Measurements from ENCODE around the gene EIPR1. TPM values are rescaled to one million over a fixed set of nuclear protein-coding genes. Genes with fewer than 3 reads are reported as not detected.

The EIPR1 gene
- total RNA-seq, 1 experiment from 2014 or later, result 40.4 TPM

- Histone ChIP-seq H3K36me3 (ENCODE audit: insufficient read depth, low read length) (peaks cover 8% of the 10 kb centered on the region; the same call in 1 of the 2 replicates), H3K79me2 (ENCODE audit: low read length) (peaks cover 74% of the 10 kb centered on the region), H3K4me2 (ENCODE audit: low read depth, low read length, poor library complexity, severe bottlenecking) (no peak overlapping the region), H3K4me3 (ENCODE audit: low read length) (no peak overlapping the region), H3K9ac (ENCODE audit: low read length) (no peak overlapping the region), H3K4me1 (ENCODE audit: low read length) (no peaks in the 10 kb centered on the region), H3K27me3 (ENCODE audit: low read length) (no peaks in the 10 kb centered on the region), H3K9me3 (ENCODE audit: low read length) (no peaks in the 10 kb centered on the region), H2AFZ (ENCODE audit: low read length) (no peak overlapping the region), H3K27ac (ENCODE audit: low read length) (no peak overlapping the region), H3K9me2 (replicated peaks; ENCODE audit: insufficient read depth, low read length) (no peaks in the 10 kb centered on the region), H4K20me1 (ENCODE audit: insufficient read depth, low read depth, low read length) (no peaks in the 10 kb centered on the region)
- DNase-seq, result no peak
These were observed 54.1 kb downstream of the EIPR1 start for GRCh38 chr2:3323360-3324035.

DNA sequence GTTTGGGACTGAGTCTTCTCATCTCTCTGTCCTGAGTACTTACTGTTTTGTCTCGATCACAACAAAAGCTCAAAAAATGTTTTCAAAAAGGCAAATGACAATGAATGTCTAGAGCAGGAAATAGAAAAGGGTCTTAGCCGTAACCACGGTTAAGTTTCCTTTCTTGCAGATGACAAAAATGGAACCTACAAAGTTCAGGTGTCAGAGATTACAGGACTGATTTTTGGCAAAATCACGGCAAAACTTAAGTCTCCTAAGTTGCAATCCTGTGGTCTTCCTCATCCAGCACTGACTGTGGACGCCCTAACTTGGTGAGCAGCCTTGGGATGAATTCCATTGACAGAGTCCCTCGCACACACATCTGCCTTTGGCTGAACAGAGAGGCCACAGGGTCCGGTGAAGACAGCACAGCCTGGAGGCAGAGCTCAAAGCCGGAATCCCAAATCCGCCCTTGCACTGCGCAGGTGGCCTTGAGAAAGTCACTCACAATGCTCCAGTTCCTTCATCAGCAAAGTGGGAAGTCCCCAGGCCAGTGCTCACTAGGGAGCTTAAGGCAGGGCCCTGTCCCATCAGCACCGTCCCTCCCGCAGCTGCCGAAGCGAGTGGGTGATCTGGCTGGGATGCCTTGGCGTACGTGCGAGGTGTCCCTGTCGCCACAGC, 55.2 kb downstream of the EIPR1 start:
- H3K4me1 ChIP-seq (ENCODE audit: low read length), result no peaks in the 10 kb centered on the region
- no peaks in the 10 kb centered on the region for H4K20me1 ChIP-seq (ENCODE audit: insufficient read depth, low read depth, low read length)
- no peak overlapping the region for H3K9ac ChIP-seq (ENCODE audit: low read length)
- DNase-seq, result no peak
- no peaks in the 10 kb centered on the region for H3K9me3 ChIP-seq (ENCODE audit: low read length)
- H2AFZ ChIP-seq (ENCODE audit: low read length), result no peak overlapping the region
- no peaks in the 10 kb centered on the region for H3K27me3 ChIP-seq (ENCODE audit: low read length)
- H3K4me2 ChIP-seq (ENCODE audit: low read depth, low read length, poor library complexity, severe bottlenecking), result no peak overlapping the region
- H3K9me2 ChIP-seq (replicated peaks; ENCODE audit: insufficient read depth, low read length), result no peaks in the 10 kb centered on the region
- H3K79me2 ChIP-seq (ENCODE audit: low read length), result peaks cover 76% of the 10 kb centered on the region
- H3K4me3 ChIP-seq (ENCODE audit: low read length), result no peak overlapping the region
- no peak overlapping the region for H3K27ac ChIP-seq (ENCODE audit: low read length)
- H3K36me3 ChIP-seq (ENCODE audit: insufficient read depth, low read length), result peaks cover 8% of the 10 kb centered on the region; the same call in 1 of the 2 replicates

DNA sequence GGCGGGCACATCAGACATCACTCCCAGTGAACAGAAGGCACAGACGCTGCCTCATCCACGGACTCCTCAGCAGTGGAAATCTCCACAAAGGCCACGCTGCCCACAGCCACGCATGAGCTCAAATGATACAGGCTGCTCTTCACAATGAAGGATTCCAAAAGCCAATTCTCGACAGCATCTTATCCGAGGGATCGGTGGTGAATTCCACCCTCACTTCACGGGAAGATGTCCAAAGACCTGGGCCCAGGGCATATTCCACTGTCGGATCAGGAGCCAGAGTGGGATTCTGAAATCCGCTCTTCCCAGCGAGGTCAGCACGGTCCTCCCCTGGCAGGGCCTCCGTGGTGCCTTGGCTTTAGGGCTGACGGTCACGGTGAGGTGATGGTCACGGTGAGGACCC, 55.8 kb downstream of the EIPR1 start:
- DNase-seq, result no peak
- no peak overlapping the region for H2AFZ ChIP-seq (ENCODE audit: low read length)
- H3K4me2 ChIP-seq (ENCODE audit: low read depth, low read length, poor library complexity, severe bottlenecking), result no peak overlapping the region
- no peaks in the 10 kb centered on the region for H3K4me1 ChIP-seq (ENCODE audit: low read length)
- no peaks in the 10 kb centered on the region for H3K9me3 ChIP-seq (ENCODE audit: low read length)
- no peak overlapping the region for H3K9ac ChIP-seq (ENCODE audit: low read length)
- H3K27me3 ChIP-seq (ENCODE audit: low read length), result no peaks in the 10 kb centered on the region
- no peaks in the 10 kb centered on the region for H4K20me1 ChIP-seq (ENCODE audit: insufficient read depth, low read depth, low read length)
- H3K36me3 ChIP-seq (ENCODE audit: insufficient read depth, low read length), result peaks cover 8% of the 10 kb centered on the region; the same call in 1 of the 2 replicates
- H3K9me2 ChIP-seq (replicated peaks; ENCODE audit: insufficient read depth, low read length), result no peaks in the 10 kb centered on the region
- H3K4me3 ChIP-seq (ENCODE audit: low read length), result no peak overlapping the region
- no peak overlapping the region for H3K27ac ChIP-seq (ENCODE audit: low read length)
- peaks cover 80% of the 10 kb centered on the region for H3K79me2 ChIP-seq (ENCODE audit: low read length)

- no peaks in the 10 kb centered on the region for H3K27me3 ChIP-seq (ENCODE audit: low read length)
These were observed 56.6 kb downstream of the EIPR1 start for GRCh38 chr2:3320910-3321605.

DNA sequence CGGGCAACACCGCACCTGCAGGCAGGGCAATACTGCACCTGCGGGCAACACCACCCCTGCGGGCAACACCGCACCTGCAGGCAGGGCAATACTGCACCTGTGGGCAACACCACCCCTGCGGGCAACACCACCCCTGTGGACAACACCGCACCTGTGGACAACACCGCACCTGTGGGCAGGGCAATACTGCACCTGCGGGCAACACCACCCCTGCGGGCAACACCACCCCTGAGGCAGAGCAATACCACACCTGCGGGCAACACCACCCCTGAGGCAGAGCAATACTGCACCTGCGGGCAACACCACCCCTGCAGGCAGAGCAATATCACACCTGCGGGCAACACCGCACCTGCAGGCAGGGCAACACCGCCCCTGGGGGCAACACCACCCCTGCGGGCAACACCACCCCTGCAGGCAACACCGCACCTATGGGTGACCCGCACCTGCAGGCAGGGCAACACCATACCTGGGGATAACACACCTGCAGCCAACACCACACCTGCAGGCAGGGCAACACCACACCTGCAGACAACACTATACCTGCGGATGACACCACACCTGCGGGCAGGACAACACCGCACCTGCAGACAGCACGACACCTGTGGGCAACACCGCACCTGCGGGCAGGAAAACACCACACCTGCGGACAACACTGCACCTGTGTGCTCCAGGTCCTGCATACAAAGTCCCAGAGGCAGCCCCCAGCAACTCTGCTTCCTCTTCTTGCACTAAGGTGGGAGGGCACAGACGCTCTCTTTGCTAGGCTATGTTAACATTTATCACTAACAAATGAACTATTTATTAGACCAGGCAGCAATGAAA, 57.7 kb downstream of the EIPR1 start:
- DNase-seq, result no peak
- no peak overlapping the region for H3K4me2 ChIP-seq (ENCODE audit: low read depth, low read length, poor library complexity, severe bottlenecking)

More at GRCh38 chr2:3320910-3321605, 56.6 kb downstream of the EIPR1 start:
- Histone ChIP-seq H3K9me2 (replicated peaks; ENCODE audit: insufficient read depth, low read length) (no peaks in the 10 kb centered on the region), H4K20me1 (ENCODE audit: insufficient read depth, low read depth, low read length) (no peaks in the 10 kb centered on the region), H3K4me3 (ENCODE audit: low read length) (no peak overlapping the region), H3K27ac (ENCODE audit: low read length) (no peak overlapping the region), H3K36me3 (ENCODE audit: insufficient read depth, low read length) (peaks cover 8% of the 10 kb centered on the region; the same call in 1 of the 2 replicates), H3K9me3 (ENCODE audit: low read length) (no peaks in the 10 kb centered on the region), H3K9ac (ENCODE audit: low read length) (no peak overlapping the region), H3K4me1 (ENCODE audit: low read length) (no peaks in the 10 kb centered on the region), H3K4me2 (ENCODE audit: low read depth, low read length, poor library complexity, severe bottlenecking) (no peak overlapping the region), H2AFZ (ENCODE audit: low read length) (no peak overlapping the region), H3K79me2 (ENCODE audit: low read length) (peaks cover 78% of the 10 kb centered on the region)
- no peak for DNase-seq

DNA sequence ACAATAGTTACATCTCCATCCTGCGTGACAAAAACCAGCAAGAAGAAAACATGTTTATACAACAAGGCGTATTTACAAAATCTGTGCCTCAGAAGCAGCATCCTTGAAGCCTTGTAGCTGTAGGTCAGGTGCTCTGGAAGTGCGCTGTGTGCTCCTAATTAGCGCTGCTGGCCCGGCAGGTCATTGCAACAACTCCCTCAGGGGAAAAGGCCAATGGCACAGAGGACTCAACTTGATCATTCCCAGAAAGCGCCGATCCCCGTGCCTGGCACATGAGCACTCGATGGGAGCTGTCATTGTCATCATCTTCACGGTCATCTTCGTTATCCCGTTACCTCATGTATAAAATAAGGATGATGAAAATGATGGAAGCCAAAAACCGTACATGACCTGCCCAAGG, 58.5 kb downstream of the EIPR1 start:
- Histone ChIP-seq H2AFZ (ENCODE audit: low read length) (no peak overlapping the region), H3K4me3 (ENCODE audit: low read length) (no peak overlapping the region), H3K27ac (ENCODE audit: low read length) (no peak overlapping the region)

More for the DNA sequence above, 57.7 kb downstream of the EIPR1 start:
- no peaks in the 10 kb centered on the region for H3K27me3 ChIP-seq (ENCODE audit: low read length)
- peaks cover 71% of the 10 kb centered on the region for H3K79me2 ChIP-seq (ENCODE audit: low read length)
- H3K9ac ChIP-seq (ENCODE audit: low read length), result no peak overlapping the region
- H3K27ac ChIP-seq (ENCODE audit: low read length), result no peak overlapping the region
- no peaks in the 10 kb centered on the region for H3K4me1 ChIP-seq (ENCODE audit: low read length)
- no peaks in the 10 kb centered on the region for H3K9me2 ChIP-seq (replicated peaks; ENCODE audit: insufficient read depth, low read length)
- H3K9me3 ChIP-seq (ENCODE audit: low read length), result no peaks in the 10 kb centered on the region
- no peak overlapping the region for H3K4me3 ChIP-seq (ENCODE audit: low read length)
- no peaks in the 10 kb centered on the region for H4K20me1 ChIP-seq (ENCODE audit: insufficient read depth, low read depth, low read length)
- peaks cover 8% of the 10 kb centered on the region; the same call in 1 of the 2 replicates for H3K36me3 ChIP-seq (ENCODE audit: insufficient read depth, low read length)
- no peak overlapping the region for H2AFZ ChIP-seq (ENCODE audit: low read length)

DNA sequence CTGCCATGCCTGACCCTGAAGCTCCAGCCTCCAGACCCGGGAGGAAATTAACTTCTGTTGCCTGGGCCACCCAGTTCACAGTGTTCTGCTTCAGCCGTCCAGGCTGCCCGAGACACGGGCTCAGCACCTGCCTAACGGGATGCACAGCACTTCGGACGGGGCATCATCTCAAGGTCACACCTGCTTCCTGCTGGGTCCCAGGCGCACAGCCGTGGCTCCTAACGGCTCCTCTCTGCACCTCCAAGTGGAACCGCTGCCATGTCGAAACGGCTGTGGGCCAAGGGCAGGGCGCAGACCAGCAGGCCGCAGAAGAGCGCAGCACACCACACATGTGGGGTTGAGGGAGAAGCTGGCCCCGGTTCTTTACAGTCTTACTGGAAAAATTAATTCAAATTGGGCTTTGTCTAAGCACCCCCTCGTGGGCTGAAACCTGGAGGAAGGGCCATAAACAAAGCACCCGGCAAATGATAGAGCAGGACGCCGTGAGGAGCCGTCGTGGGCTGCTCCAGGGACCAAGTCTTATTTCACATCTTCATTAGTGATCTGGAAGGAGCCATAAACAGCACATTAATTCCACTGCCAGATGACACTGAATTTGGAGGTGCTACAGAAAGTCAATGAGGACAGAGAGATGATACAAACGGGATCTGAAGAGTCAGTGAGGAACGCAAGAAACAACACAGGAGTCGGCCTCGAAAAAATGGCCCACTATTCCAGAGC, 59.6 kb downstream of the EIPR1 start:
- no peak overlapping the region for H3K4me3 ChIP-seq (ENCODE audit: low read length)
- no peak overlapping the region for H2AFZ ChIP-seq (ENCODE audit: low read length)
- peaks cover 6% of the 10 kb centered on the region; the same call in 1 of the 2 replicates for H3K36me3 ChIP-seq (ENCODE audit: insufficient read depth, low read length)
- H3K9ac ChIP-seq (ENCODE audit: low read length), result no peak overlapping the region
- DNase-seq, result no peak
- H3K27me3 ChIP-seq (ENCODE audit: low read length), result no peaks in the 10 kb centered on the region
- peaks cover 73% of the 10 kb centered on the region for H3K79me2 ChIP-seq (ENCODE audit: low read length)
- no peak overlapping the region for H3K4me2 ChIP-seq (ENCODE audit: low read depth, low read length, poor library complexity, severe bottlenecking)
- no peaks in the 10 kb centered on the region for H3K4me1 ChIP-seq (ENCODE audit: low read length)
- H3K27ac ChIP-seq (ENCODE audit: low read length), result no peak overlapping the region
- H3K9me2 ChIP-seq (replicated peaks; ENCODE audit: insufficient read depth, low read length), result no peaks in the 10 kb centered on the region
- no peaks in the 10 kb centered on the region for H3K9me3 ChIP-seq (ENCODE audit: low read length)
- H4K20me1 ChIP-seq (ENCODE audit: insufficient read depth, low read depth, low read length), result no peaks in the 10 kb centered on the region

More for the DNA sequence above, 58.5 kb downstream of the EIPR1 start:
- Histone ChIP-seq H3K4me2 (ENCODE audit: low read depth, low read length, poor library complexity, severe bottlenecking) (no peak overlapping the region), H3K79me2 (ENCODE audit: low read length) (peaks cover 71% of the 10 kb centered on the region), H3K9me3 (ENCODE audit: low read length) (no peaks in the 10 kb centered on the region), H3K9me2 (replicated peaks; ENCODE audit: insufficient read depth, low read length) (no peaks in the 10 kb centered on the region), H3K36me3 (ENCODE audit: insufficient read depth, low read length) (peaks cover 8% of the 10 kb centered on the region; the same call in 1 of the 2 replicates), H3K4me1 (ENCODE audit: low read length) (no peaks in the 10 kb centered on the region), H3K27me3 (ENCODE audit: low read length) (no peaks in the 10 kb centered on the region), H3K9ac (ENCODE audit: low read length) (no peak overlapping the region), H4K20me1 (ENCODE audit: insufficient read depth, low read depth, low read length) (no peaks in the 10 kb centered on the region)
- DNase-seq, result no peak
